Body of pancreas (tissue), 4 donors: Measurements from ENCODE around the gene RASSF10.

Experiments
- POLR2A ChIP-seq, 3 donors: fragments of 450-650 bp; IDR thresholded peaks; one replicate each; pipeline ENCODE4 v1.6.1; 2016; ENCODE audit warnings: antibody characterized with exemption in 3 of 3, mild to moderate bottlenecking in 2 of 3
- TF ChIP-seq, protein P1 (sequence below), 7 experiments: fragments of 450-650 bp in 4 of 7; fragments of 200-600 bp in 3 of 7; sonication (generic) in 3 of 7; IDR thresholded peaks; one replicate each; pipeline ENCODE4 v1.5.1; 2016 to 2019; ENCODE audit warnings: antibody characterized with exemption in 7 of 7

DNA sequence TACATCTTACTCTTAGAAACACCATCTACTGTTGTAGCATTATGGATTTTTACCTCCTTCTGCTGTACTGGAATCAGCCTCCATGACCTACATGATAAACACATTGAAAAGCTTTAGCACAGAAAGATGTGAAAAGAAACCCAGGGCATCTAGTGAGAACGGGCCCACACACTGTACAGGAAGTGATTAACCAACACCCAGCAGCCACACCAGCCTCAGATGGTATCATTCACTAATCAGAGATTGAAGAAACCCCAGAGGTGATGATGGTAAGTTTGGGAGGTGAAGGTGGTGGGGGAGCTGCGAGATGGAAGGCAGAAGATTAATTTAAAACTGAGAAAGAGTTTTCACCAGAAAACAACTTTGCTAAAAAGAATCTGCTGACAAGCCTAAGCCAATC is 46.1 kb downstream of the RASSF10 start:
- TF ChIP-seq, protein P1, sequence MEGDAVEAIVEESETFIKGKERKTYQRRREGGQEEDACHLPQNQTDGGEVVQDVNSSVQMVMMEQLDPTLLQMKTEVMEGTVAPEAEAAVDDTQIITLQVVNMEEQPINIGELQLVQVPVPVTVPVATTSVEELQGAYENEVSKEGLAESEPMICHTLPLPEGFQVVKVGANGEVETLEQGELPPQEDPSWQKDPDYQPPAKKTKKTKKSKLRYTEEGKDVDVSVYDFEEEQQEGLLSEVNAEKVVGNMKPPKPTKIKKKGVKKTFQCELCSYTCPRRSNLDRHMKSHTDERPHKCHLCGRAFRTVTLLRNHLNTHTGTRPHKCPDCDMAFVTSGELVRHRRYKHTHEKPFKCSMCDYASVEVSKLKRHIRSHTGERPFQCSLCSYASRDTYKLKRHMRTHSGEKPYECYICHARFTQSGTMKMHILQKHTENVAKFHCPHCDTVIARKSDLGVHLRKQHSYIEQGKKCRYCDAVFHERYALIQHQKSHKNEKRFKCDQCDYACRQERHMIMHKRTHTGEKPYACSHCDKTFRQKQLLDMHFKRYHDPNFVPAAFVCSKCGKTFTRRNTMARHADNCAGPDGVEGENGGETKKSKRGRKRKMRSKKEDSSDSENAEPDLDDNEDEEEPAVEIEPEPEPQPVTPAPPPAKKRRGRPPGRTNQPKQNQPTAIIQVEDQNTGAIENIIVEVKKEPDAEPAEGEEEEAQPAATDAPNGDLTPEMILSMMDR (IDR thresholded peaks at IDR 0.05): no peak
- TF ChIP-seq POLR2A (IDR thresholded peaks at IDR 0.05): no peak
